WTC11 (cell line): ENCODE results near the gene PI4KA.

ENCODE experiments used
- ATF3 ChIP-seq: sonication (generic); formaldehyde crosslinking; conservative IDR thresholded peaks from 2 replicates; pipeline ENCODE4 v1.8.1; 2022; ENCODE audit warnings: mild to moderate bottlenecking, missing genetic modification reagents
- CREB1 ChIP-seq: sonication (generic); formaldehyde crosslinking; IDR thresholded peaks from 2 replicates; pipeline ENCODE4 v1.8.0; 2023; ENCODE audit warnings: mild to moderate bottlenecking, missing genetic modification reagents
- CTCF ChIP-seq: fragments of 200-600 bp; IDR thresholded peaks from 2 replicates; pipeline ENCODE4 v1.8.0; 2022; ENCODE audit warnings: antibody characterized with exemption
- E2F1 ChIP-seq: sonication (generic); formaldehyde crosslinking; IDR thresholded peaks from 2 replicates; pipeline ENCODE4 v1.8.0; 2022; ENCODE audit warnings: mild to moderate bottlenecking, missing genetic modification reagents
- ESRRA ChIP-seq: sonication (generic); formaldehyde crosslinking; IDR thresholded peaks from 2 replicates; pipeline ENCODE4 v1.8.1; 2022; ENCODE audit warnings: mild to moderate bottlenecking, missing genetic modification reagents, borderline replicate concordance
- GTF2I ChIP-seq: fragments of 250-450 bp; sonication (Bioruptor Pico); conservative IDR thresholded peaks from 2 replicates; pipeline ENCODE4 v1.4.0; 2021; ENCODE audit warnings: mild to moderate bottlenecking
- IRF2 ChIP-seq: sonication (generic); formaldehyde crosslinking; IDR thresholded peaks from 2 replicates; pipeline ENCODE4 v1.8.0; 2022; ENCODE audit warnings: low read depth, missing genetic modification reagents, borderline replicate concordance
- JUN ChIP-seq: sonication (generic); formaldehyde crosslinking; IDR thresholded peaks from 2 replicates; pipeline ENCODE4 v1.8.0; 2023; ENCODE audit warnings: mild to moderate bottlenecking, missing genetic modification reagents
- NR1H2 ChIP-seq: sonication (generic); formaldehyde crosslinking; IDR thresholded peaks from 2 replicates; pipeline ENCODE4 v1.9.0; 2021; ENCODE audit warnings: mild to moderate bottlenecking, moderate library complexity, missing genetic modification reagents
- RELA ChIP-seq: sonication (generic); formaldehyde crosslinking; IDR thresholded peaks from 2 replicates; pipeline ENCODE4 v1.8.1; 2022; ENCODE audit warnings: missing genetic modification reagents, mild to moderate bottlenecking, borderline replicate concordance
- USF2 ChIP-seq: sonication (generic); formaldehyde crosslinking; IDR thresholded peaks from 2 replicates; pipeline ENCODE4 v1.8.1; 2023; ENCODE audit warnings: mild to moderate bottlenecking, missing genetic modification reagents, moderate library complexity
- ZNF121 ChIP-seq: sonication (generic); formaldehyde crosslinking; IDR thresholded peaks from 2 replicates; pipeline ENCODE4 v1.8.0; 2023; ENCODE audit warnings: missing genetic modification reagents
- ZNF317 ChIP-seq: sonication (generic); formaldehyde crosslinking; IDR thresholded peaks from 2 replicates; pipeline ENCODE4 v1.8.1; 2023; ENCODE audit warnings: low read depth, mild to moderate bottlenecking, moderate library complexity, missing genetic modification reagents, borderline replicate concordance
- ZNF416 ChIP-seq: fragments of 250-450 bp; sonication (Bioruptor Pico); IDR thresholded peaks from 2 replicates; pipeline ENCODE4 v1.9.0; 2021; ENCODE audit warnings: mild to moderate bottlenecking, inconsistent platforms

GRCh38 chr22:20864186-20864908, 5.7 kb upstream of the PI4KA start:
- no peak for TF ChIP-seq CTCF
- no peak for TF ChIP-seq GTF2I
- TF ChIP-seq E2F1 (CRISPR knock-in tag): no peak
- TF ChIP-seq CREB1: no peak
- no peak for TF ChIP-seq ESRRA (CRISPR knock-in tag)
- no peak for TF ChIP-seq ATF3 (CRISPR knock-in tag)
- TF ChIP-seq NR1H2 (CRISPR knock-in tag): no peak
- no peak for TF ChIP-seq JUN
- TF ChIP-seq RELA (CRISPR knock-in tag): no peak
- TF ChIP-seq ZNF416: no peak
- TF ChIP-seq ZNF317 (CRISPR knock-in tag): no peak
- TF ChIP-seq ZNF121: no peak
- no peak for TF ChIP-seq IRF2 (CRISPR knock-in tag)
- no peak for TF ChIP-seq USF2 (CRISPR knock-in tag)
